CD4-positive, alpha-beta T cell treated with Interleukin-2 at 100 ng/mL for 4 hours (primary cell): Measurements from ENCODE around the gene ZNF674.
"Not testable (repeated sequence)": the region's sequence is repeated elsewhere in the genome, so short reads cannot be mapped to it uniquely, and the experiment has no call there.

Experiments
- DNase-seq: peaks from one replicate; pipeline ENCODE4 v3.0.0-alpha.2; 2020; ENCODE audit warnings: low spot score

Gene ZNF674

GRCh38 chrX:46569621-46570020, 24.4 kb upstream of the ZNF674 start:
- DNase-seq = no peak

GRCh38 chrX:46567388-46567787, 22.2 kb upstream of the ZNF674 start:
- DNase-seq = no peak

GRCh38 chrX:46561824-46562657, 16.8 kb upstream of the ZNF674 start:
- DNase-seq = peak; percentile 13

GRCh38 chrX:46559062-46559461, 13.8 kb upstream of the ZNF674 start:
- no peak for DNase-seq

GRCh38 chrX:46554942-46555341, 9.7 kb upstream of the ZNF674 start:
- peak; percentile 26 for DNase-seq

- DNase-seq = no peak
These were observed 8.7 kb upstream of the ZNF674 start for GRCh38 chrX:46553935-46554334.

GRCh38 chrX:46551494-46552128, 6.4 kb upstream of the ZNF674 start:
- DNase-seq = no peak

- no peak for DNase-seq
These were observed 4.7 kb upstream of the ZNF674 start for GRCh38 chrX:46549914-46550313.

- DNase-seq = no peak
These were observed 2.6 kb upstream of the ZNF674 start for GRCh38 chrX:46547857-46548256.

- DNase-seq = not testable (repeated sequence)
These were observed 694 bp downstream of the ZNF674 start for GRCh38 chrX:46544527-46544926.

GRCh38 chrX:46543441-46543840, 1.8 kb downstream of the ZNF674 start:
- DNase-seq = no peak

GRCh38 chrX:46531442-46531841, 13.8 kb downstream of the ZNF674 start:
- DNase-seq = no peak

GRCh38 chrX:46530404-46530908, 14.8 kb downstream of the ZNF674 start:
- DNase-seq = not testable (repeated sequence)

- DNase-seq = not testable (repeated sequence)
These were observed 15.3 kb downstream of the ZNF674 start for GRCh38 chrX:46529740-46530403.

- DNase-seq = not testable (repeated sequence)
These were observed 16.6 kb downstream of the ZNF674 start for GRCh38 chrX:46528640-46529039.

- DNase-seq = no peak
These were observed 39.1 kb downstream of the ZNF674 start for GRCh38 chrX:46506076-46506475.

- DNase-seq = no peak
These were observed 42.4 kb downstream of the ZNF674 start for GRCh38 chrX:46502848-46503247.

GRCh38 chrX:46500054-46500453, 45.2 kb downstream of the ZNF674 start:
- no peak for DNase-seq

- DNase-seq = no peak
These were observed 56.5 kb downstream of the ZNF674 start for GRCh38 chrX:46488712-46489111.

GRCh38 chrX:46485897-46486296, 59.3 kb downstream of the ZNF674 start:
- peak; percentile 3 for DNase-seq

- not testable (repeated sequence) for DNase-seq
These were observed 66.6 kb downstream of the ZNF674 start for GRCh38 chrX:46478634-46479033.

- no peak for DNase-seq
These were observed 67.8 kb downstream of the ZNF674 start for GRCh38 chrX:46477435-46477834.

- DNase-seq = no peak
These were observed 80.0 kb downstream of the ZNF674 start for GRCh38 chrX:46465203-46465602.
